Lower lobe of right lung (tissue), 2 donors: ENCODE measurements around the gene EIF4G1. TPM values are rescaled to one million over a fixed set of nuclear protein-coding genes. Genes with fewer than 3 reads are reported as not detected.
A peak's percentile ranks its signal among the peaks of the same experiment; 100 is the strongest.

Source experiments
- ATAC-seq, 2 donors: fragments of 200-7000 bp; cut with Tn5 transposase; one replicate each; pipeline ENCODE4 v1.9.1; 2020 to 2022; ENCODE audit warnings: mild to moderate bottlenecking in 2 of 2, moderate library complexity in 2 of 2
- DNase-seq: peaks from one replicate; pipeline ENCODE4 v3.0.0-alpha.2; 2020
- H3K27ac ChIP-seq: fragments of 200-600 bp; one replicate; pipeline ENCODE4 v1.8.0; 2022
- H3K27me3 ChIP-seq: fragments of 200-600 bp; one replicate; pipeline ENCODE4 v1.8.0; 2022; ENCODE audit warnings: low read depth
- H3K36me3 ChIP-seq: fragments of 200-600 bp; one replicate; pipeline ENCODE4 v1.8.0; 2022; ENCODE audit warnings: mild to moderate bottlenecking
- H3K4me1 ChIP-seq: fragments of 200-600 bp; one replicate; pipeline ENCODE4 v1.8.0; 2022
- H3K4me3 ChIP-seq: fragments of 200-600 bp; one replicate; pipeline ENCODE4 v1.8.0; 2022; ENCODE audit warnings: mild to moderate bottlenecking
- H3K9me3 ChIP-seq: fragments of 200-600 bp; one replicate; pipeline ENCODE4 v1.8.0; 2022
- CTCF ChIP-seq: fragments of 200-600 bp; IDR thresholded peaks from one replicate; pipeline ENCODE4 v1.8.0; 2022; ENCODE audit warnings: antibody characterized with exemption, mild to moderate bottlenecking
- intact Hi-C: fragments of 100-400 bp; cut with DNase I; formaldehyde crosslinking; loops from one replicate; pipeline ENCODE4 v1.11.0; 2022
- total RNA-seq: library from RNA; stranded (reverse); fragmentation: NEBNext Ultra II Directional; extraction: Animal tissue kit (Norgen Biotek cat#: 25700); gene quantifications from one replicate; pipeline ENCODE4 v1.2.1, GENCODE V29; 2021
- donor health status: DM: no; HTN: yes; CAD: no; lungs with severe emphysema.

Gene EIF4G1
- total RNA-seq, 1 donor from 2014 or later, result 271 TPM

GRCh38 chr3:184380627-184381260 is 66.3 kb downstream of the EIF4G1 start:
- no peaks in the 10 kb centered on the region for H3K36me3 ChIP-seq
- peak overlapping the region; percentile 0 for H3K27ac ChIP-seq
- H3K9me3 ChIP-seq, result no peaks in the 10 kb centered on the region
- ATAC-seq (peak; percentile 9 to 25), DNase-seq (no peak)
- peaks cover 28% of the 10 kb centered on the region for H3K27me3 ChIP-seq
- H3K4me3 ChIP-seq, result peak overlapping the region; percentile 53
- TF ChIP-seq CTCF, result no peak
- H3K4me1 ChIP-seq, result peaks cover 20% of the 10 kb centered on the region
- intact Hi-C loops, result no loop called here

DNA sequence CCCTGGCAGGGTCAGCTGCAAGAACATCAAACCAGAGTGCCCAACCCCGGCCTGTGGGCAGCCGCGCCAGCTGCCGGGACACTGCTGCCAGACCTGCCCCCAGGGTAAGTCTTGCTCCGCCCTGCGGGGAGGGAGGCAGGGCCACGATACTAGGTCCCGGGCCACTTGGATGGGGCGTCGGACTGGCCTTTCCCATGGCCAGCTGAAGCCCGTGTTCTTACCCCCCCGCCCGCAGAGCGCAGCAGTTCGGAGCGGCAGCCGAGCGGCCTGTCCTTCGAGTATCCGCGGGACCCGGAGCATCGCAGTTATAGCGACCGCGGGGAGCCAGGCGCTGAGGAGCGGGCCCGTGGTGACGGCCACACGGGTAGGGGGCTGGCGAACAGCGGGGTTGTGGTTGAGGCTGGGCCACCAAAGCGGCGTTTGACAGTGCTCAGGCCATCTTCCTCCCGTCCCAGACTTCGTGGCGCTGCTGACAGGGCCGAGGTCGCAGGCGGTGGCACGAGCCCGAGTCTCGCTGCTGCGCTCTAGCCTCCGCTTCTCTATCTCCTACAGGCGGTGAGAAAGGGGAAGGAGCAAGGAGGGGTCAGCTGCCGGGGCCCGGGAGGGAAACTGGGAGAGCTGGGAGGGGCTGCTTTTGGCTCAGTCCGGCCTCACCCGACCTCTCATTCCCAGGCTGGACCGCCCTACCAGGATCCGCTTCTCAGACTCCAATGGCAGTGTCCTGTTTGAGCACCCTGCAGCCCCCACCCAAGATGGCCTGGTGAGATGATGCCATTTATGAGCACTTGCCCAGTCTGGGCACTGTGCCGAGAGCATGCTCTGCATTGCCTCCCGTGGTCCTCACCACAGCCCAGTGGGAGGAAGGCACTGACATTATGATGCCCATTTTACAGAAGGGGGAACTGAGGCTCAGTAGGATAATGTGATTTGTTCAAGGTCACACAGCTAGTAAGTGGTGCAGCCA is 67.1 kb downstream of the EIF4G1 start:
- H3K4me1 ChIP-seq, result peaks cover 20% of the 10 kb centered on the region
- no peaks in the 10 kb centered on the region for H3K9me3 ChIP-seq
- peak overlapping the region; percentile 53 for H3K4me3 ChIP-seq
- intact Hi-C loops, result no loop called here
- ATAC-seq (peak; percentile 22 to 39), DNase-seq (no peak)
- no peaks in the 10 kb centered on the region for H3K36me3 ChIP-seq
- TF ChIP-seq CTCF, result no peak
- H3K27ac ChIP-seq, result peak overlapping the region; percentile 0
- H3K27me3 ChIP-seq, result peaks cover 32% of the 10 kb centered on the region

DNA sequence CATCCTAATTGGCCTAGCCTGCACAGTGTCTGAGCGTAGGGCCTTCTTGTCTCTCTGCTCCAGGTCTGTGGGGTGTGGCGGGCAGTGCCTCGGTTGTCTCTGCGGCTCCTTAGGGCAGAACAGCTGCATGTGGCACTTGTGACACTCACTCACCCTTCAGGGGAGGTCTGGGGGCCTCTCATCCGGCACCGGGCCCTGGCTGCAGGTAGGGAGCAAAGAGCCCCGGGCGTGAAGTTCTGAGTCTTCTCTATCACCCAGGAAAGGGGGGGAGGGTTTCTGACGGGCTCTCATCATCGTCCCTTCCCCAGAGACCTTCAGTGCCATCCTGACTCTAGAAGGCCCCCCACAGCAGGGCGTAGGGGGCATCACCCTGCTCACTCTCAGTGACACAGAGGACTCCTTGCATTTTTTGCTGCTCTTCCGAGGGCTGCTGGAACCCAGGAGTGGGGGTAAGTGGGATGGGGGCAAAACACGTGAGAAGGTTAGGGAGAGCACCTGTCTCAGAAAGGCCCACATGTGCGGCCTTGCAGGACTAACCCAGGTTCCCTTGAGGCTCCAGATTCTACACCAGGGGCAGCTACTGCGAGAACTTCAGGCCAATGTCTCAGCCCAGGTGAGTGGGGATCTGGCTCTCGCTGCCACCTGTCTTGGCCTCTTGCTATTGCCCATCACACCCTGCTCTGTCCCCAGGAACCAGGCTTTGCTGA is 68.1 kb downstream of the EIF4G1 start:
- no peak for TF ChIP-seq CTCF
- no peak overlapping the region for H3K4me3 ChIP-seq
- intact Hi-C loops, result no loop called here
- H3K27ac ChIP-seq, result no peak overlapping the region
- peaks cover 35% of the 10 kb centered on the region for H3K27me3 ChIP-seq
- no peaks in the 10 kb centered on the region for H3K36me3 ChIP-seq
- no peaks in the 10 kb centered on the region for H3K9me3 ChIP-seq
- ATAC-seq (no peak), DNase-seq (no peak)
- H3K4me1 ChIP-seq, result peaks cover 20% of the 10 kb centered on the region

DNA sequence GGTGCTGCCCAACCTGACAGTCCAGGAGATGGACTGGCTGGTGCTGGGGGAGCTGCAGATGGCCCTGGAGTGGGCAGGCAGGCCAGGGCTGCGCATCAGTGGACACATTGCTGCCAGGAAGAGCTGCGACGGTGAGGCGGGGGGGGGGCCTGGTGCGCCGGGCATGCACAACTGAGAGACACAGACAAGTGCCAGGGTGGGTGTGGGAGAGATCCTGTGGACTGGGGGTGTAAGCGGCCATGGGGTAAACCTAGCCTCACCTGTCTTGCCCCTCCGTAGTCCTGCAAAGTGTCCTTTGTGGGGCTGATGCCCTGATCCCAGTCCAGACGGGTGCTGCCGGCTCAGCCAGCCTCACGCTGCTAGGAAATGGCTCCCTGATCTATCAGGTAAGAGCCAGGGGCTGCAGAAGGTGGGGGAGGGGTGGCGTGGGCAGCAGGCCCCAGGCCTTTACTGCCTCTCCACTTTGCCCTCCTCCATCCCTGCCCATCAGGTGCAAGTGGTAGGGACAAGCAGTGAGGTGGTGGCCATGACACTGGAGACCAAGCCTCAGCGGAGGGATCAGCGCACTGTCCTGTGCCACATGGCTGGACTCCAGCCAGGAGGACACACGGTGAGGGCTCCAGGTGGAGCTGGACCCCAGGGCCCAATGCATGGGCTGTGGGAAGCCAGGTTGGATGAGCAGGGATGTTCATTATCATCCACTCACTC is 68.8 kb downstream of the EIF4G1 start:
- H3K36me3 ChIP-seq, result no peaks in the 10 kb centered on the region
- H3K4me3 ChIP-seq, result no peak overlapping the region
- no peaks in the 10 kb centered on the region for H3K9me3 ChIP-seq
- intact Hi-C loops, result no loop called here
- H3K4me1 ChIP-seq, result peaks cover 15% of the 10 kb centered on the region
- H3K27me3 ChIP-seq, result peaks cover 32% of the 10 kb centered on the region
- ATAC-seq (no peak), DNase-seq (no peak)
- H3K27ac ChIP-seq, result no peak overlapping the region
- no peak for TF ChIP-seq CTCF

DNA sequence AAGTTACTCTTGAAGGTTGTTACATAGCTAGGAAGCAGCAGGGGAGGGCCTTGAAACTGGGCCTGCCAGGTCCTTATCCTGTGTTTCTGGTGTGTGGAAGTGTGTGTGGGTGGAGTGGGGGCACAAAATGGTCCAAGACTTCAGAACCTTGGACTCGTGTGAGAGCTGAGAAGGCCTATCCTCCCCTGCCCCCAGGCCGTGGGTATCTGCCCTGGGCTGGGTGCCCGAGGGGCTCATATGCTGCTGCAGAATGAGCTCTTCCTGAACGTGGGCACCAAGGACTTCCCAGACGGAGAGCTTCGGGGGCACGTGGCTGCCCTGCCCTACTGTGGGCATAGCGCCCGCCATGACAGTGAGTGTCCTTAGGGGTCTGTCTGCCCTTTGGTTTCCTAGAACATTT is 69.9 kb downstream of the EIF4G1 start:
- H3K36me3 ChIP-seq, result no peaks in the 10 kb centered on the region
- DNase-seq, result no peak
- intact Hi-C loops, result no loop called here
- TF ChIP-seq CTCF, result no peak
- H3K4me3 ChIP-seq, result no peak overlapping the region
- H3K4me1 ChIP-seq, result peaks cover 15% of the 10 kb centered on the region
- H3K27me3 ChIP-seq, result peaks cover 24% of the 10 kb centered on the region
- no peaks in the 10 kb centered on the region for H3K9me3 ChIP-seq
- H3K27ac ChIP-seq, result no peak overlapping the region
- ATAC-seq, result no peak
